ENCODE measurements around the gene LYRM9.
"Not testable (repeated sequence)": the region's sequence is repeated elsewhere in the genome, so short reads cannot be mapped to it uniquely, and the experiment has no call there.

Gene LYRM9

DNA sequence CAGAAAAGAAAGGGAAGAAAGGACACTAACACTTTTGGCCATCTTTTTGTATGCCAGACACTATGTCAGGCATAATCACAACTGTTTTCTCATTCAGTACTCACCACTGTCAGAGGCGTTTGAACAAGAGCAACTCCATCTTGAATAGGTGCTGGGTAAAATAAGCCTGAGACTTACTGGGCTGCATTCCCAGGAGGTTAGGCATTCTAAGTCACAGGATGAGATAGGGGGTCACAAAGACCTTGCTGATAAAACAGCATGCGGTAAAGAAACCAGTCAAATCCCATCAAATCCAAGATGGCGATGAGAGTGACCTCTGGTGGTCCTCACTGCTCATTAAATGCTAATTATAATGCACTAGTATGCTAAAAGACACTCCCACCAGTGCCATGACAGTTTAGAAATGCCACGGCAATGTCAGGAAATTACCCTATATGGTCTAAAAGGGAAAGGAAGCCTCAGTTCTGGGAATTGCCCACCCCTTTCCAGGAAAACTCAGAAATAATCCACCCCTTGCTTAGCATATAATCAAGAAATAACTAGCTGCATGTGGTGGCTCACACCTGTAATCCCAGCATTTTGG lies 14.9 kb upstream of the LYRM9 start:
- in situ Hi-C loops (cut with MboI; ENCODE audit: low pct_unique_long_range_greater_than_20kb, low sequenced_read_pairs): no loop called here

DNA sequence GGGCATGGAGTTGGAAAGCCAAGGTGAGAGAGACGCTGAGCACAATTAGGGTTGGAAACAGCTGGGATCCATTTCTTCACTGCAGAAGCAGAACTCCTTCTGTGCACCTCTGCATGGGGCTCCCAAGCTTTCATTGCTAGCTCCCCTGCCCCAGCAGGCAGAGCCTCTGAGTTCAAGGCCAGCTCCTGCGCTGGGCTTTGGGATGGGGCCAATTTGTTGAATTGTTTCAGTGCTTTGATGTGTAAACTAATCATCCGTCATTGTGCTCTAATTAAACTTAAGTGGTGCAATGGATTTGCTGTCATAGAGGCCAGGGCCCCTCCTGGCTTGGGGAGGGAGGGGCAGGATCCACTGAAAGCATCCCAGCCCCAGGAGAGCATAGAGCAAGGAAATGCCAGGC lies 13.5 kb upstream of the LYRM9 start:
- no peak for DNase-seq
- in situ Hi-C loops (cut with MboI; ENCODE audit: low pct_unique_long_range_greater_than_20kb, low sequenced_read_pairs): no loop called here

More for the DNA sequence above, 14.9 kb upstream of the LYRM9 start:
- DNase-seq: peak; percentile 8

DNA sequence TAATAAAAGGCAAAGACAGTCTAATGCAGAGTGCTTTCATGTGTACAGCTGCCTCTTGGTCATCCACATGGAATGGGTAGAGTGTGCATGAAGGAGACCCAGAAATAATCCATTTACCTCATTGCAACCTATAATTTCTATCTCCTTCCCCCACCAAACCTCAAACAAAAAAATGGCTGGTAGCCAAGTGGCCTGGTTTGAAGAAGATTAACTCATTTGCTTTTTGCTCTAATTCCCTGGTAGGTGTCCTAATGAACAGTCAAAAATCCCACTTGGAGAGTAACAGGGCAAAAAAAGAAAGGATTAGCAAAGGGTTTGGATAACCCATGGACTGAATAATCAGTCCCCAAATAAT lies 13.0 kb upstream of the LYRM9 start:
- no peak for DNase-seq
- in situ Hi-C loops (cut with MboI; ENCODE audit: low pct_unique_long_range_greater_than_20kb, low sequenced_read_pairs): no loop called here

DNA sequence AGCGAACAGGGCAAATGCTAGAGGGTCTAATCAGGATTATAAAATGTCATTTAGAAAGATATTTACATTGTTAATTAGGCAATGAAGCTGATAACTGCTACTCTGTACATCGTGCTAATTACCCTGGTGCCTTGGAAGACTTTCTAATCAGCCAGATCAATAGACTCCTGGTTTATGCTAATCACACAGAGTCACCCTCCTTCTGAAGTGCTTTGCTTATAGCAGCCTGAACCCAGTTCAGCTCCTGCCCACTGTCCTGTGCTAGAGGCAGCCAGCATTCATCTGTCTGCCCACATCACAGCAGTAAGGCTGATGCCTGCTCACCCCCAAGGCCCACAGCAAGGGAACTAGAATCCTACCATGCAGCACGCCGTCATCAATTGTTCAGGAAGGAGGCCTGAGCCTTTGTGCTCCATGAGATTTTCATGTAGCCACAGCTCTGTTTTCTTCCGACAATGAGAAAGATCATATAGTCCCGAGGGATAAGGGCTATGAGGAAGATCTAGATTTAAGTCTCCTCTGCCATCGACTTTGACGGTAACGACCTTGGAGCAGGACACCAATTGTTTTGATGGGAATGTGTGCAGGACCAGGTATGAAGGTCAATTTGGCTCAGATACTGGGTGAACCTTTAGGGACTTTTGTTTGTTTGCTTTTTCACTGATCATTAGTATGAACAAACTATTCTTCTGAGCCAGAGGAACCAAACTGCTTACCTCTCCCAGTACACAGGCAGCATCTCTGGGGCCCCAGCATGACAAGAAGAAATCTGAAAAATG lies 12.5 kb upstream of the LYRM9 start:
- in situ Hi-C loops (cut with MboI; ENCODE audit: low pct_unique_long_range_greater_than_20kb, low sequenced_read_pairs): no loop called here
- DNase-seq: no peak

DNA sequence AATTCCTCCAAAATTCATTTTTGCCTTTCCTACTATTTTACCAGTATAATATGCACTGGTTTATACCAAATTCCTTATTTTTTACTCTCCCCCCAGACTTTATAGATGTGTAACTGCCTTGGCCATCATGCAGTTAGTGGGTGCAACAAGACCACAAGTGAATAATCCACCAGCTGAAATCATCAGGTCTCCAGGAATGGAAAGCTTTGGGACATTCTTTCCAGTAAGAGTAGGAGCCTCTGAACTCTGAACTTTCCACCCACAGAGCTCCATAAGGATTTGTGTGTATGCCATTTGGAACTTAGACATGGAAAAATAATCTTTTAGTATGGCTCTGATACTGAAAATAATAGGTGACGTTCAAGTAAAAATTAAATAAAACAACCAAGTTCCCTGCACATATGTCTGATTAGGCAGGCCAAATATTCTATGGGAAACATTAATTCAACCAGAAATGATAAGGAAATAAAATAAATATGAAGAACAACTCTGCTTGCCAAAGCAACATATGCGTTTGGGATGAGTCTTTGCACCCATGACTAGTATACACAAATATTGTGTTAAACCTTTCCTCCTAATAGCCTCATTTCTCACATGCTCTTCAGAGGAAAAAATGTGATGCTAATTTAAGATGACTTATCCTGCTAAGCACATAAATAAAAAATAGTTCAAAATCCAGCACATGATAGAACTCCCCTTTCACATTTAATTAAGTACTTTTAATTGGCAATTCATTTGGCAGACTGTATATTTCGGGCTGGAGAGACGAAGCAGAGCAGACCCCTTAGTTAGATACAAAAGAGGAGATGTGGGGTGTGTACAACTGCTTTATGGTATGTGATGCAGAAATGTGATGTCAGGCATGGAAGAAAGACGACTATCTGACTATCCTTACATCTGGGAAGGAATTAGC lies 11.6 kb upstream of the LYRM9 start:
- in situ Hi-C loops (cut with MboI; ENCODE audit: low pct_unique_long_range_greater_than_20kb, low sequenced_read_pairs): no loop called here
- DNase-seq: no peak

DNA sequence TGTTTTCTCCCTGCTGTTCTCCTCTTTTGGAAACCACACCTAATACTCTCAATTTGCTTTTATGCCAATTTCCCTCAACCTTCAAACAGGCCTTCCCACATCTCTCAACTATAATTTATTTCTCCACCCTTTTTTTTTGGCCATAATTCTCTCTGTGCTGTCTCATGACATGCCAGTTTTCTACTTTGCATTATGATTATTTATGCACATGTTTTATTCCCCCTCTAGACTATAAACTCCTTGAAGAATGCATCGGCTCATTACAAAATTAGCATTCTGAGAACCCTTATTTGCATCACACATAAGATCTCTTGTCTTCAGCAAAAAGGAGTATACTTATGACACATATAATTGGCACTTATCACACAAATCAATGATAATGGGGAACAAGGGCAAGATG lies 10.9 kb upstream of the LYRM9 start:
- in situ Hi-C loops (cut with MboI; ENCODE audit: low pct_unique_long_range_greater_than_20kb, low sequenced_read_pairs): no loop called here

DNA sequence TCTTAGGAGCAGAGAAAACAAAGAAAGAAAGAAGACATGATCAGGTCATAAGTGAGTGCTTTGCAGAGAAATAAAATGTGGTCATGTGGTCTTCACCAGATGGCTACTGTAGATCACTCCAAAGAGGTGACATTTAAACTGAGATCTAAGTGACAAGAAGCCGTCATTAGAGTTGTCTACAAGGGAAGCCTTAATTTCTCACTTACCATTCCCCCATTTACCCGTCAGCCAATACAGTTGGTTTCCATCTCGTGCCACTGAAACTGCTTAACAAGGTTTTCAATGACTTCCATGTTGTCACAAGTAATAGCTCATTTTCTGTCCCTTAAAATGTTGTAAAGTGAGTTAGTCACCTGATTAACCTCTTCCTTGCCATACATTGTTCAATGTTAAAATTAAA lies 6.4 kb upstream of the LYRM9 start:
- in situ Hi-C loops (cut with MboI; ENCODE audit: low pct_unique_long_range_greater_than_20kb, low sequenced_read_pairs): no loop called here
- no peak for DNase-seq

More for the DNA sequence above, 10.9 kb upstream of the LYRM9 start:
- DNase-seq: no peak

DNA sequence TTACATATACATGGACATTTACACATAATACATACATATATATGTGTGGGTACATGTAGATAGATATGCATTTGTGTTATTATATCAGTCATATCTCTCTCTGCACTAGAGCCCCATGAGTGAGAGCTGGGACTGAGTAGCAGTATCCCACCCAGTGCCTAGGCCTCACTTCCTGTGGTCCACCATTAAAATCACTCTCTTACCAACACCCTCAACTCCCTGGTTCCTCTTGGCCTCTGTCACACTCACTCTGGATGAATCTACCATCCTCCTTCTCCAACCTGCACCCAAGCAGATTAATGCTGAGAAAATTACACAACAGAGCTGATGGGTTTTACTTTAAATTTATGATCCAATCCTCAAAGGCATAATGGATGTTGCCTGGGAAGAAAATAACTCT lies 4.9 kb upstream of the LYRM9 start:
- DNase-seq: no peak
- in situ Hi-C loops (cut with MboI; ENCODE audit: low pct_unique_long_range_greater_than_20kb, low sequenced_read_pairs): no loop called here

DNA sequence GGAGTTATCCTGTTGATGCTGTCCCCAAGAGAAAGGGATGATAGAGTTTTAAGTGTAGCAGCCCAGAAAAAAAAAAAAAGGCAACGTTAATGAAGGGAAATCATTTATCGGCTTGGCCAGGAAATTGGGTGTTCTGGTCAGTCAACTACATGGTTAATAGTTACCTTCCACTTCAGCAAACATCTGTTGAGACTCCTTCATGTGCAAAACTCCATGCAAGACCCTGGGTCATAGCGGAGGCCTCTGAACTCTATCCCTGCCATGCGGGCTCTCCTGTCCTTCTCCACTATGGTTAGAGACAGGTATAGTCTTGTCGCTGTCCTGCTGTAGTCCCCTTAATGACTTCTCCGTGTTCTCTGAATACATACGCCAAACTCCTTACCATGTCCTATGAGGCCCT lies 3.5 kb upstream of the LYRM9 start:
- in situ Hi-C loops (cut with MboI; ENCODE audit: low pct_unique_long_range_greater_than_20kb, low sequenced_read_pairs): no loop called here
- DNase-seq: no peak

DNA sequence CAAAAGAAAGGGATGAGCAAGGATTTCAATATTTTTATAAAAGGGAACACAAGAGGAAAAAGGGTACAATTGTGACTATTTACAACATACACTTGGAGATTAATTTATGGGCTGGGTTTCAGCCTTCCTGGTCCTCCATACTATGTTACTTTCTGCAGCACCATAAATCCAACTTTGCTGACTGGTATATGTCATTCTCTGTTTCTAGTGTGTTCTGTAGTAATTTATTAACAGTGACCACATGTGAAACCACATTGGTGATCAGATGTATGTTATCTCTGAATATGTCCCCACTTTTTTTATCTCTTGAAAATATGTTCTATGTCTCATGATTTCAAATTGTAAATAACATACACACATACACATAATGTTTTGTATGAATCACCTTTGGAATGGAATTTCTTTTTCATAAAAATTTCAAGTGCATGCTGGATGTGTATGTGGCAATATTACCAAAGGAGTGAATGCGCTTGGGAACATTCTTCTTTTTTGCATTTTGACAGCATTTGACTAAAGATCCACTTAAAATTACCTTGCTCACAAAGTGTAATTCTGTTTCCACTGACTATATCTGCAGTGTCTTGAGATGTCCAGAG lies 2.9 kb upstream of the LYRM9 start:
- DNase-seq: no peak
- in situ Hi-C loops (cut with MboI; ENCODE audit: low pct_unique_long_range_greater_than_20kb, low sequenced_read_pairs): no loop called here

DNA sequence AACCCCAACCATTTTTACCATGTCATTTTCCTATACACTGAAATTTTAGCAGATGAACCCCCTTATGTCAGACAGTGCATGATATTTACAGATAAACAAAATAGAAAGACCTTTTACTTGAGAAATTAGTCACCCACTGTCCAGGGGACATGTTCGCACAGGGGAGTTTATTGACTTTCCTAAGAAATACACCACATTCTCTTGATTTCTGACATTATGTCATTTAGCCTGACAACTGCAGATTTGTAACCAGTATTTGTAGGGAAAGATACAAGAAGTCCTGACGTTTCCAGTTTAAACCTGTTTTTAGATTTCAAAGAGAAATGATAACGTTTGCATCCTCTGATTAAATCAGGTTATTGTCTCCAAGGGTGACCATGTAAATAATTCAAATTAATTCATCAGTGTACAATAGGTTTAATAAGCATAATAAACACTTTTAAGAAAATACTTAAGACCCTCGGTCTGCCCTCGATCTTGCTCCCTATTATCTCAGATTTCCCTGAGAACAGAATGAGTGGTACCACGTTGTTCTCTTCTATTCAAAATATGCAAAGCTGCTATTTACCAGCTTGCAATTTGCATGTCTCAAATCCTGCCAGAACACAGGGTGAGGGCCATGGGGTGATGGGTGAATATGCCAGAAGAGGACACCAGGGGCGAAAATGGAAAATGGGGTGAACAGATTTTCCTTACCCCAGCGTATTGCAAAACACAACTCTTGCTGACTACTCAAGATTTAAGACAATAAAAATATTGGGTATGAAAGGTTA lies 2.1 kb upstream of the LYRM9 start:
- no peak for DNase-seq
- in situ Hi-C loops (cut with MboI; ENCODE audit: low pct_unique_long_range_greater_than_20kb, low sequenced_read_pairs): no loop called here

DNA sequence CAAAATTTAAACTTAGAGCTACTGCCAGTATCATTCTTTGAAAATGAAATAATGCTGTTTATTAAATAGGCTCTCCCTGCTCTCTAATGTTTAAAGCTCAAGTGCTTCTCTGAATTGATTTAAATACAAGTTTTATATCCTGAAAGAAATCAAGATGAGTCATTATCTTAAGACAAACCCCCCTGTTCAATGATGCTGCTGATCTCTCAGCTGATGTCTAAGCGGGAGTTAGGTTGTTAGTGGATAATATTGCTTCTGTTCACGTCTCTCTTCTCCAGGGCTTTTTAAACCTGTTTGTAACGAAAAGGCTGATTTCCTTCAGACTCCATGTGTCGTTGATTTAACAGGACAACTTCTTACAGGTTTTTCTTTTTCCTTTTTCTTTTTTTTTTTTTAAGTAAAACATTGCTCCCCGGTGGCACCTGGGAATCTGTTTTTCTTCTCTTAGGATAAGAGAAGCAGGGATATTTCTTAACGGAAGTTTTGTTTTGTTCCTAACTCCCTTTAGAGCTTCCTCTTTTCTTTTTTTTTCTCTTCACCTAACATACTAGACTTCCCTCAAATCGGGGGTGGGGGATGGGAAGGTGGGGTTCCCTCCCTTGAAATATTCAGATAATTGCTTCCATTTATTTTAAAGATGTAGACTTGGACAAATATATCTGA lies 807 bp upstream of the LYRM9 start:
- peak; percentile 82 for DNase-seq
- in situ Hi-C loops (cut with MboI; ENCODE audit: low pct_unique_long_range_greater_than_20kb, low sequenced_read_pairs): no loop called here

DNA sequence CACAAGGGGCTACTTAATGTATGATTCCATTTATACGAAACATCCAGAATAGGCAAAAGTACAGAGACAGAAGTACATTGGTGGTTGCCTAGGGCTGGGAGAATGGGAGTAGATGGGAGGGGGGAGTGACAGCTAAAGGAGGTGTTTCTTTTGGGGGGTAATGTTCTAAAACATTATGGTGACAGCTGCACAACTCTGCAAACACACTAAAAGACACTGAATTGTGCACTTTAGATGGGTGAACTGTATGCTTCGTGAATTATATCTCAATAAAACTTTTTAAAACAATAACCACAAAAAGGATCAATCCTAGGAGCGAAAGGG lies 661 bp downstream of the LYRM9 start:
- no peak for DNase-seq
- in situ Hi-C loops (cut with MboI; ENCODE audit: low pct_unique_long_range_greater_than_20kb, low sequenced_read_pairs): no loop called here

DNA sequence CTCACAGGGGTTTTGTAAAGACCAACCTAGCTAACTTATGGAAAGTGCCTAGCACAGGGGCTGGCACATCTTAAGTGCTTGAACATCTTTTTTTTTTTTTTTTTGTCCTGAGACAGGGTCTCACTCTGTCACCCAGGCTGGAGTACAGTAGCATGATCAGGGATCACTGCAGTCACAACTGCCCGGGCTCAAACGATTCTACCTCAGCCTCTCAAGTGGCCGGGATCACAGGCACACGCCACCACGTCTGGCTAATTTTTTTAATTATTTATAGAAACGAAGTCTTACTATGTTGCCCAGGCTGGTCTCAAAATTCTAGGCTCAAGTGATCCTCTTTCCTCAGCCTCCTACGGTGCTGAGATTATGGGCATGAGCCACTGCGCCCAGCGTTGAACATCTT lies 1.3 kb downstream of the LYRM9 start:
- in situ Hi-C loops (cut with MboI; ENCODE audit: low pct_unique_long_range_greater_than_20kb, low sequenced_read_pairs): no loop called here
- DNase-seq: no peak

DNA sequence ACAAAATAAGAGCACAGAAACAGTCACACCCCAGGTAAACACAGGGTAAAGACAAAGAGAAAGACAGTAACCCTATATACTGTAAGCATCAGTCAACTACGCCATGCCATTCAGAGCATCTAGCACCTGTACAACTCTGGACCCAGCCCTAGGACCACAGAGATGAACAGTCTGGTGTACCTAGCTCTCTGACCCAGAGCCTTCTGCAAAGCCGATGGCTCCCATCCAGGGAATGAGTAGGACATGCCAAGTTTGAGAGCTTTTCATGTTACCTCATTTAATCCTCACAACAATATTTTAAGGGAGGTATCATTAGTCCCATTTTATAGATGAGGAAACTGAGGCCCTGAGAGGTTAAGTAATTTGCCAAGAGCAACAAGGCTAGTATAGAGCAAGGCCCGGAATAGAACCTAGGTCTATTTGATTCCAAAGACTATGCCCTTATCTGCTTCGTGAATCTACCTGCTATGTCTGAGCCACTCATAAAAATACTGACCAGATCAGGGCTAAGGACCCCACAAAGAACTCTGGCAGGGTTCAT lies 3.4 kb downstream of the LYRM9 start:
- in situ Hi-C loops (cut with MboI; ENCODE audit: low pct_unique_long_range_greater_than_20kb, low sequenced_read_pairs): no loop called here
- DNase-seq: no peak

DNA sequence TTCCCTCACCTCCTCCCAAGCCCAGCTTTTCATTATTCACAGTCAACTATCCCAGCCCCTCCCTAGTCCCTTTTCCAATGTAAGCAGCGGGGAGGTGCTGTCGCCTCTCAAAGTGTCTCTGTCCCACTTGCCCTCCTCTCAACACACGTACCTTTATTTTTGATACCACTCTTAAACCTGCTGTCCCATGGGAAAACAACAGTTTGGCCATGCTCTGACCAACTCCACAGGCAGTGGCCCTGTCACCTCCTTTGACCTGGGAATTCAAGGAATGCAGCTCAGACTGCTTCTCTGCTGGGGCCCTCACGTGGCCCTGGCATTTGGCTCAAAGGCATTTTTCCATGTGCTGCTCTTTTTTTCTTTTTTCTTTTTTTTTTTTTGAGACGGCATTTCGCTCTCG lies 4.2 kb downstream of the LYRM9 start:
- in situ Hi-C loops (cut with MboI; ENCODE audit: low pct_unique_long_range_greater_than_20kb, low sequenced_read_pairs): no loop called here
- no peak for DNase-seq

DNA sequence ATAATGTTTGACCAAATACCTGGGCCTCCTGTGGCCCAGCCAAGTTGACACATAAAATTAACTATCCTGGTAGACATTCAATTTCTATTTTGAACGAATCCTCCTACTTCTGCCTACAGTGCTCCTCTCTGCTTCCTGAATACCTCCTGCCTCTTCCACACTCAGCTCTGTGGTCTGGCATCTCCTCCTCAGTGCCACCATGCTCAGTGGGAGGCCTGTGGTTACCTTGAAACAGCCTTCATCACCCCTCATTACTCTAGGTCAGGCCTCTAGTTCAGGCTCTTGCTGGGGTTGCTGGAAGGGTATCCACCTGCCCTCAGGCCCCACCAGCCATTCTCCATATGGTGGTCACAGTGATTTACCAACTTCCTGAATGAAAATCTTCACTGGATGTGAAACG lies 5.1 kb downstream of the LYRM9 start:
- peak; percentile 59 for DNase-seq
- in situ Hi-C loops (cut with MboI; ENCODE audit: low pct_unique_long_range_greater_than_20kb, low sequenced_read_pairs): no loop called here

DNA sequence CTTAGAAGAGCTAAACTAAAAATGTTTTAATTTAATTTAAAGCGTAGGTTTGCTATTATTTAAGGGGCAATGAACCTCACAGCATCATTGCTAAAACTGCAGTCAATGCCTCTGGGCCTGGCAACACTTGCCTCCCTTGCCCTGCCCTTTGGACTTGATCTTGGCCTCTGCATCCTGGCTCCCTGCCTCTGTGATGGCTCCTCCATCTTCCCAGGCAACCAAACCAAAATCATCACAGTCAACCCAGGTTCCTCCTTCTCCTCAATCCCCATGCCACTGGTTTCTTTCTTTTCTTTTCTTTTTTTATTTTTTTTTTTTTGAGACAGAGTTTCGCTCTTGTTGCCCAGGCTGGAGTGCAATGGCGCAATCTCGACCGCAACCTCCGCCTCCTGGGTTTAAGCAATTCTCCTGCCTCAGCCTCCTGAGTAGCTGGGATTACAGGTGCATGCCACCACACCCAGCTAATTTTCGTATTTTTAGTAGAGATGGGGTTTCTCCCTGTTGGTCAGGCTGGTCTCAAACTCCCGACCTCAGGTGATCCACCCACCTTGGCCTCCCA lies 6.7 kb downstream of the LYRM9 start:
- DNase-seq; in situ Hi-C loops (cut with MboI; ENCODE audit: low pct_unique_long_range_greater_than_20kb, low sequenced_read_pairs): not testable (repeated sequence)

Measured in KBM-7 (cell line).